KOPT-K1 (cell line): ENCODE measurements around the gene PLA2R1.

Experiments used
- H3K27ac ChIP-seq: fragments of 200-600 bp; sonication (generic); 2 replicates; pipeline ENCODE4 v1.5.1; 2016; ENCODE audit warnings: antibody characterized with exemption, mild to moderate bottlenecking, low read depth, low read length; ENCODE audit not compliant: poor library complexity, severe bottlenecking
- H3K36me3 ChIP-seq: fragments of 200-600 bp; sonication (generic); 2 replicates; pipeline ENCODE4 v1.5.1; 2017; ENCODE audit warnings: antibody characterized with exemption, mild to moderate bottlenecking, low read length, moderate library complexity; ENCODE audit not compliant: insufficient read depth
- H3K9me3 ChIP-seq: fragments of 200-600 bp; sonication (generic); 2 replicates; pipeline ENCODE4 v1.5.1; 2017; ENCODE audit warnings: antibody characterized with exemption, low read length, mild to moderate bottlenecking; ENCODE audit not compliant: insufficient read depth, poor library complexity, severe bottlenecking

Gene PLA2R1

DNA sequence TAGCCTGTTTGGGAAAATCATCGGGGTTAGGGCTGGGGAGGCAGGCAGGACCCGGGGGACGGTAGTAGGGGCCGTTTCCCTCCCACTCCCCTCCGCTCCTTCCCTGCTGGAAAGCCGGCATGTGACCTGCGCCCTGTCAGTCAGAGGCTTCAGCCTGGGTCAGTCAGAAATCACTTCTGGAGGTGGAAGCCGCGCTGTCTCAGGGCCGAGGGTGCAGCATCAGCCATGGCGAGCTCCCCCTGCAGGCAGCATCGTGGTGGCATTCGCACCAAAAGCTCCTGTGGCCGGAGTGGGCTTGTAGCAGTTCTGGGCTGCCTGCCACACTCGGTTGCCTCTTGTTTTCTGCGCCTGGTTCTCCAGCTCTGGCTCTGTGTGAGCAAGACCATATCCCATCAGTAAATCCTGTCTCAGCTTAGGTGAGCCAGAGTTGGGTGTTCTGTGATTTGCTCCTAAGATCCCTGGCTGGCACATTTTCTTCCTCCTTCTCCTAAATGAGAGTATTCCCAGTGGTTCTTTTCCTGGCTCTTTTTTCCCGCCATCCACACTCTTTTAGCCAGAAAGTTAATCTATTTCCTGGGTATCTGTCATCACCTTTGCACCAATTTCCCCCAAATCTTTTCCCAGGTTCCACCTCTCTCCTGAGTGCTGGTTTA, 140.5 kb downstream of the PLA2R1 start:
- no peak overlapping the region for H3K27ac ChIP-seq
- no peaks in the 10 kb centered on the region for H3K36me3 ChIP-seq
- H3K9me3 ChIP-seq: no peaks in the 10 kb centered on the region

DNA sequence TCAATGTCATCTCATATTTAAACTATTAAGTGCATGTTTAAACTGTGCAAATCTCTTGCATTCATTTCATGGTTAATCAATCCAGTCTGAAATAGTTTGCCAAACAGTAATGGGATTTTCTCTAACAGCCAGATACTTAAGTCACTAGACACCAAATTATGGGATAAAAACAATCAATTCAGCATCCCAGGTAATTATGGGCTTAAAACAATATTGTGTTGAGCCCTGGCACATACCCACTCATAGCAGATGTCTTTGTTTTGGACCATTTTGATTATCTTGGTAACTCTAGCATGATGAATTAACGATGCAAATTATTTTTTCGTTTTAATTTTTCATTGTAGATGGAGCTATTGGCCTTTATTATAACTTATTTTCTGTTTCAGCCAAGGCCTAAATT, 145.9 kb downstream of the PLA2R1 start:
- Histone ChIP-seq H3K27ac (no peak overlapping the region), H3K36me3 (no peaks in the 10 kb centered on the region)

DNA sequence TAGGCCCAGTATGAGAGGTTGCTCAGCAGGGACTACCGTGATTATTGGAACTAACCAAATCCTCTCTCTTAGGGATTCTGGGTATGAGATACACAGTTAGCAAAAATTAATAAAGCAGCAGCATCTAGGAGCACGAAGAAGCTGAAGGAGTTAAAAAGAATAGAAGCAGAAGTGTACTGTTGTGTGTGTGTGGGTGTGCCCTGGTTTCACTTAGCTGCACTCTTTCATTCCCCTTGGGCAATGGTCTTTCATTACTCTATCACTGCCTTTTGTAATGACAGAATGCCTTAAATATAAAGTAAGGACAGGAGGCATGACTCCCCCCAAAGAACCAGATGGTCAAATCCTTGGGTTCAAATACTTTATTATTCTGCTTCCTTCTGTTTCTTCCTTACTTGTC, 148.5 kb downstream of the PLA2R1 start:
- H3K36me3 ChIP-seq: no peaks in the 10 kb centered on the region
- H3K27ac ChIP-seq: no peak overlapping the region
- no peaks in the 10 kb centered on the region for H3K9me3 ChIP-seq

More for the DNA sequence above, 145.9 kb downstream of the PLA2R1 start:
- H3K9me3 ChIP-seq: no peaks in the 10 kb centered on the region

DNA sequence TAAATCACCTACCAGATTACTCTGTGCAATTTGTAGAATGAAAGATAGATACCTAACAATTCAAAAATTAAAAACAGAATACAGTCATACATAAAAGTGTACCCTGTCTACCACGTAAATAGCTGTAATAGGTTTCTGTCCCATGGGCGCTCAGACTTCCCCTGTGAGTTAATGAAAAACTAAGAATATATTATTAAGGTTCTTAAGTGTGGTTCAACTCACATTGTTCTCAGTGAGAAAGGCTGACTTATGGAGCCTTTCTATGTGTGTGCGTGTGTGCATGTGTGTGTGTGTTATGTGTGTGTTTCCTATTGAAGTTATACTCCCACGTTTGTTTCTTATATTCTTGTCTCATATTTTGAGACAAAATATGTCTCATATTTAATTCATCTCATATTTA, 149.8 kb downstream of the PLA2R1 start:
- Histone ChIP-seq H3K27ac (no peak overlapping the region), H3K36me3 (no peaks in the 10 kb centered on the region), H3K9me3 (no peaks in the 10 kb centered on the region)

DNA sequence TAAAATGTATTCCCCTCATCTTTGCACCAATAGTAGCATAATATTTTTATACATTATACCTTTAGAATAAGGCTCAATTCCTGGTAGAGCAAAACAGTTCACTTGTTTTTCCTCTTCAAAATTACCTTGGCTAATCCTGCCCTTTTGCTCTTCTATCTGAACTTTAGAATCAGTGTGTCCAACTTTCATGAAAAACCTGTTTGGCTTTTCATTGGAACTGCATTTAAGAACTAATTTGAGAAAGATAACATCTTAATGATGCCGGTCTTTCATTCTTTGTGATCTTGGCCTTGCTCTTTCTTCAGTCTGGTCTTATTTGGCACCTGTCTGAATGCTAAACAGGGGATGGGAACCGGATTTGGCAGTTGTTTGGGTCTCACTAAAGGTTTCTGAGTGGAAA, 151.5 kb downstream of the PLA2R1 start:
- Histone ChIP-seq H3K27ac (no peak overlapping the region), H3K36me3 (no peaks in the 10 kb centered on the region), H3K9me3 (no peaks in the 10 kb centered on the region)

DNA sequence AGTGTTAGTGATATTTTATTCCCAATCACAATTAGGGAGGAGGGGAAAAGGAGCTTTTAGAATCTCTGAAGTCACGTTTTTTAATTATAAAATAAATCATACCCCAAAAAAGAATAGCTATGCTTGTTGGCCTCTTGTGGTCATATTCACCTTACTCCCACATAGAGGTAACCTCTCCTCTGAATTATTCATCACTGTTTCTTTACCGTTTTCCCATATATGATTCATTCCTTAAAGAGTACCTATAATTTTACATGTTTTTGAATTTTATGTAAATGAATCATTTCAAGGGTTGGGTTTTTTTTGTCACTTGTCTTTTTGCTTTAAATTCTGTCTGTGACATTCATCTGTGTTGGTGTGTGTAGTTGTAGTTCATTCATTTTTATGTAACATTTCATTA, 153.8 kb downstream of the PLA2R1 start:
- no peaks in the 10 kb centered on the region for H3K36me3 ChIP-seq
- no peak overlapping the region for H3K27ac ChIP-seq
- H3K9me3 ChIP-seq: no peaks in the 10 kb centered on the region

DNA sequence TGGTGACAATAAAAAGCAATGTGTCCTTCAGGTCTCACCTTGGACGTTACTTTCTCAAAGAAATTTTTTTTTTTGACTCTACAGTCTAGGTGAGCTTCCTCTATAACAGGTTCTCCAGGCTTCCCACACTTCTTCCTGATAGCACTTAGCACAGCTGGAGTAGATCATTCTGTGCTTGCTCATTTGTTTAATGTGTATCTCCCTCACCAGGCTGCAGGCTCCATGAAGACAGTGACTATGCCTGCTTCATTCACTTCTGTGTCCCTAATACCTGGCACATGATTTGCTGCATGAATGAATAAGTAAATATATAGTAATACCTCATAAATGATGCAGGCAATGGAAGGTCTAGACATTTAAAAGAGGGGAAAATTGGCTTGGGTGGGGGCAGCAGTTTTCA, 154.5 kb downstream of the PLA2R1 start:
- H3K36me3 ChIP-seq: peaks cover 1% of the 10 kb centered on the region; the same call in 1 of the 2 replicates
- no peaks in the 10 kb centered on the region for H3K9me3 ChIP-seq

DNA sequence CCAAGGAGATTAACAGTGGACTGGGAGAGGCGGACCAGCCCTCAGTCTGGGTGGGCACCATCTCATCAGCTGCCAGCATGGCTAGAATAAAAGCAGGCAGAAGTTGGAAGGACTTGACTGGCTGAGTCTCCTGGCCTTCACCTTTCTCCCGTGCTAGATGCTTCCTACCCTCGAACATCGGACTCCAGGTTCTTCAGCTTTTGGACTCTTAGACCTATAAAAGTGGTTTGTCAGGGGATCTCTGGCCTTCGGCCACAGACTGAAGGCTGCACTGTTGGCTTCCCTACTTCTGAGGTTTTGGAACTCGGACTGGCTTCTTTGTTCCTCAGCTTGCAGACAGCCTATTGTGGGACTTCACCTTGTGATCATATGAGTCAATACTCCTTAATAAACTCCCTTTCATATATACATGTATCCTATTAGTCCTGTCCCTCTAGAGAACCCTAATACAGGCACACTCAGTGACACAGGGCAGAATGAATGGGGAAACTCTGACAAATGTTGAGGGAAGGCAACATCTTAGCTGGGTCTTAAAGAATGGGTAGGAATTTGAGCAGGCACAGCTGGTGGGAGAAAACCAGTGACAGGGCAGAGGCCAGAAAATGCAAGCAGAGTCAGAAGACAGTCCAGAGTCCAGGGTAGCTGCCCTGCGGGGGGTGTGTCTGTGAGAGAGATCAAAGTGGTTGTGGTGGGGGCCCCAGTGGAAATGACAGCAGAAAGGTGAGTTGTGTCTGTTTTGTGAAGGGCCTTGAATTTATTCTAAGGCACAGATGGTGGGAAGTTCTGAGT, 156.3 kb downstream of the PLA2R1 start:
- no peak overlapping the region for H3K27ac ChIP-seq
- H3K9me3 ChIP-seq: no peaks in the 10 kb centered on the region
- H3K36me3 ChIP-seq: peaks cover 9% of the 10 kb centered on the region

More for the DNA sequence above, 154.5 kb downstream of the PLA2R1 start:
- H3K27ac ChIP-seq: no peak overlapping the region

DNA sequence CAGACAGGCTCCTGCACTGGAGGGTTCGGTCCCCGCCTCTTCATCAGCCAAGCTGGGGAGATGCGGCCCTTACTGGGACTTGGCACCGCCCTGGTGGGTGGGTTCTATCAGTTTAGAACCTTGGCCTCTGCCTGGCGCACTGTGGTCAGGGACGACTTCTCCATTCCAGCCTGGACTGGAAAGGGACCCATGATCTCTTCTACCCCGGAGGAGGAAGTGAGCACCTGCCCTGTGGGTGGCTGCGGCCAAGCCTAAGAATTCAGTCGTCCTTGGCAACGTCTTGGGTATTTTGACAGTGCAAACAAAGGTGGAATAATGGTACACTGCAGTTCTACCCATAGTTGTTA, 157.5 kb downstream of the PLA2R1 start:
- Histone ChIP-seq H3K36me3 (peaks cover 10% of the 10 kb centered on the region), H3K27ac (peak overlapping the region; percentile 85), H3K9me3 (no peaks in the 10 kb centered on the region)

DNA sequence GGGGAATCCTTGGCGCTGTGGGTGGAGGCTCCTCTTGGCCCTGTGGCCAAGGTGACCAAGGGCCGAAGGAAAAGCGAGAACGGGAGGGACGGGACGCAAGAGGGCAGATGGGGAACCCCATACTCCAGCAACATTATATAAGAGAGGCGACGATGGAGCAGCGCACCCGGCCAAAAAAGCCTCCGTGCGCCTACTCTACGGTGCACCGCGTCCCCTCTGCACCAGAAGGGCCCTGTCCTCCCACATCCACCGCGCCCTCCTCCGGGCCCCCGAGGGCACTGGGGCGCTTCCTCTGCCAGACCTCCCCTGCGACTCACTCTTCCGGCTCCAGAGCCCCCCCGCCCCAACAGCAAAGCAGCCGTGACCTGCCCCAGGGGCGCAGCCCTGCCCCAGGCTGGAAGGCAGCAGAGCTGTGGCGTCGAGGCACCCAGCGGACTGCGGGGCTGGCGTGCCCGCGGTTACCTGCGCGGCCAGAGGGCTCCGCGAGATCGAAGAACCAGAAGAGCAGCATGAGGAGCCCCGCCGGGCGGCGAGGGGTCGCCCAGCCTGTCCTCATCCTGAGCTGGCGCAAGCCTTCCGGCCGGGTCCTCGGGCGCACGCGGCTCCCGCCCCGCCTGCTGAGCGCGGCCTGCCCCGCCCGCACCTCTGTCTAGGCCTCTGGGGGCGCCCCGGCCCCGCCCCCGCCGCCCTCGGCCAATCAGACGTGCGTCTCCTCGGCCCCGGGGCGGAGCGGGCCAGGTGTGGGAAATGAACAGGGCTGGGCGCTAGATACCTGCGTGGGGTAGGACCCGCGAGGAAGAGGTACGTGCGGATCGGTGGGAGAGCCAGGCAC, 158.1 kb downstream of the PLA2R1 start, which contains the start of gene LY75:
LY75 (minus strand) TSS at position 630 of the 832 bp plus-strand sequence.
- Histone ChIP-seq H3K9me3 (no peaks in the 10 kb centered on the region), H3K36me3 (peaks cover 15% of the 10 kb centered on the region), H3K27ac (peak within 1 kb of the TSS; percentile 85)

DNA sequence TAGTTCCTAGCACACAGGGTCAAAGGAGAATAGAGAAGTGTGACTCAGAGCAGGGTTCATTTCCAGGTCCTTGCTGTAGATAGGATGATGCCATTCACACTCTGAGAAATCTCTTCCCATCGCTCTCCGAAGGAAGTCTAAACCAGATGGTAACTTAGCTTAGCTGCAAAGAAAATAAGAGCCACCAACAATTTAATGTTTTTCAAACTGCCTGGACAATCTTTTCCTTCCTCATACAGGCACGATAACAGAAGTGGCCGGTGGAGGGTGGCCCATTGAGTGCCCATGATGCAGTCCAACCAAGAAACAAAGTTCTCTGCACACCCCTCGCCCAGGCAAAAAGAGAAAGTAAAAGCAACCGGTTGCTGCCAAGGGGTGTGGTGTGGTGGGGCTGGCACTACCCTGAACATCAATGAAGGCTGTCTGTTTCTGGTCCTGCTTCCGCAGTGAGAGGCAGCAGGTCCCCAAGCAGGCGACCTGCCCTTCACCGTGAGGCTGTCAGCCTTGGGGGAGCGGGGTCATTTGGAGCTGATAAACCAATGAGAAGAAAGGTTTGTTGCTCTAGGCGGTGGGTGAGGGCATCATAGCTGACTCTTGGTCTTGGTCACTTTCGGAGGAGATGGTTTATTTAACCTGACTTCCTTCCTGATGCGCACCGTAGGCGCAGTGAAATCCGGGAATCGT, 158.8 kb downstream of the PLA2R1 start:
- Histone ChIP-seq H3K27ac (peak overlapping the region; percentile 85), H3K9me3 (no peaks in the 10 kb centered on the region), H3K36me3 (peaks cover 23% of the 10 kb centered on the region)

DNA sequence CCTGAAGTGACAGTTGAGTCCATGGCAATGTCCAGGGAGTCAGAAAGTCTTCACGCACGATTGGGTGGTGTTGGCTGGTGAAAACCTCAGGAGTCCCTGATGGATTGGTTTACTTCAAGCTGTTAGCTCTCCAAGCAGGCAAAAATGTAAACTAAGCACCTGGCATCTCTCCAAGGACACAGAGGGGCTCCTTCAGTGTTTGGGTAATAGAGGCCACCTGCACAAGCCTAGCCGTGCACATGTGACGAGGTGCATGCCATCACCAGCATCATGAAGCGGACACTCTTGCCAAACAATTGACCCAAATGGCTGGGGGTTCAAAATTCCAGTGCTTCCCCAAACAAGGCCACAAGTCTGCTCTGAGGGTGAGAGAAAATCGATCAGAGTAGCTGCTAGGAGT, 159.7 kb downstream of the PLA2R1 start:
- no peaks in the 10 kb centered on the region for H3K9me3 ChIP-seq
- peak overlapping the region; percentile 85 for H3K27ac ChIP-seq
- peaks cover 27% of the 10 kb centered on the region for H3K36me3 ChIP-seq

DNA sequence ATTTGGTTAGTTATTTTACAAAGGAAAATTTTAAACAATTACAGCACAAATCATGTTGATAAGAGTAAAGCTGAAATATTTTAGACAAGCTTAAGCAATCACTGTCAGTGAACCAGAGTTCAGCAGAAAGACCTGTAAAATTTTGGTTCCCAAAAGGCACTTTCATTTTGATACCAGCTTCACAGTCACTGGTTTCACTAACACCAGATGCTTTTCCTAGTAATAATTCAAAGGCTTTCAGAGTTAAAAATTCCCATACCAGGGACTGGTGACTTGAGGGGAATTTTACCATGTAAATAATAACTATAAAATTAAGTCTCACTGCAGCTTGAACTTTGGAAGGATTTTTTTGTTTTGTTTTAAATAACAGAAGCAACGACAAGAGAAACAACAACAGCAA, 162.1 kb downstream of the PLA2R1 start:
- Histone ChIP-seq H3K36me3 (peaks cover 27% of the 10 kb centered on the region), H3K27ac (no peak overlapping the region), H3K9me3 (no peaks in the 10 kb centered on the region)

DNA sequence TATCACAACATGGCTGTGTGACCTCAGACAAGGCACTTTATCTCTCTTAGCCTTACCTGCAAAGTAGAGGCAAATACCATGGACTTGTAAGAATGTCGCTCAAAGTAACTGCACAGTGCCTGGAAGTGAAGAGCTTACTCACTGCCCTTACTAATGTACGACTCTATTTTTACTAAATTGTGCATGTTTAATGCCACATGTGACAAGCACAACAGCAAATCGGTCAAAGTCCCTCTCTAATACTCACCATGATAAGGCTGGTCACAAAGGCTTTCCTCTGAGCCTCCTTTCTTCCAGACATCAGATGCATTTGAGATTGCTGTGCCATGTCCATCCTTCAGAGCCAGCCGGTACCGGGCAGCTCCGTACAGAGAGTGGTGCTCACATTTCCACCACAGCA, 164.0 kb downstream of the PLA2R1 start:
- H3K27ac ChIP-seq: no peak overlapping the region
- H3K9me3 ChIP-seq: no peaks in the 10 kb centered on the region
- peaks cover 35% of the 10 kb centered on the region for H3K36me3 ChIP-seq

DNA sequence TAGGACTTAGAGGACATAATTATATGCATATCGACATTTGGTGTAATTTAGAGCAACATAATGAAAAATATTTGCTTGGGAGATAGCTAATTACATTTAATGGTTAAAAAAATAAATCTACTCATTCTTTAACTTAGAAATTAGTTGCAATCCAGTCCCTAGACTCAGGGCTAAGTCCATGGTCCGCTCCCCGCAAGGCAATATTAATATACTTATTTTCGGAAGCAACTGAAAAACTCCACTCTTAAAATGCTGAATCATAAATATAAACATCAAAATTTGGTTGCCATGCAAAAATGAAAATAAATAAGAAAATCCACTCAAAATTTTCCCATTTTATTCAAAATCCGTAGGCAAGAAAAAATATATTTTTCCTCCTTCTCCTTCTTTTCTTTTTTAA, 164.7 kb downstream of the PLA2R1 start:
- Histone ChIP-seq H3K36me3 (peaks cover 32% of the 10 kb centered on the region), H3K27ac (no peak overlapping the region), H3K9me3 (no peaks in the 10 kb centered on the region)
